ENCODE results near the gene GARIN1A. TPM values are rescaled to one million over a fixed set of nuclear protein-coding genes. Genes with fewer than 3 reads are reported as not detected.
"Not testable (repeated sequence)": the region's sequence is repeated elsewhere in the genome, so short reads cannot be mapped to it uniquely, and the experiment has no call there.

Gene GARIN1A
- total RNA-seq, 1 experiment from 2014 or later: 0.91 TPM

GRCh38 chr7:128688492-128688891 lies 16.4 kb downstream of the GARIN1A start:
- Histone ChIP-seq H3K36me3 (ENCODE audit: low read depth, low read length) (no peaks in the 10 kb centered on the region), H4K20me1 (ENCODE audit: low read length) (no peaks in the 10 kb centered on the region), H3F3A (ENCODE audit: low read length, unreplicated experiment) (no peaks in the 10 kb centered on the region), H3K4me1 (ENCODE audit: insufficient read depth, low read length) (no peaks in the 10 kb centered on the region), H3K9ac (ENCODE audit: low read length) (no peak overlapping the region), H3K4me2 (ENCODE audit: low read length) (no peak overlapping the region), H3K27me3 (ENCODE audit: low read length) (no peaks in the 10 kb centered on the region), H3K27ac (ENCODE audit: low read length) (no peak overlapping the region), H2AFZ (ENCODE audit: low read length) (no peak overlapping the region), H3K4me3 (ENCODE audit: low read length) (no peak overlapping the region), H3K9me3 (ENCODE audit: low read length) (no peaks in the 10 kb centered on the region), H3K9me2 (replicated peaks; ENCODE audit: low read length) (no peaks in the 10 kb centered on the region), H3K79me2 (ENCODE audit: low read length) (no peaks in the 10 kb centered on the region)
- no peak for TF ChIP-seq EZH2phosphoT487 (IDR thresholded peaks at IDR 0.05; ENCODE audit: borderline replicate concordance, low read length)
- no peak for TF ChIP-seq EZH2 (IDR thresholded peaks at IDR 0.05; ENCODE audit: low read length, unreplicated experiment)
- no peak for TF ChIP-seq CTCF (conservative IDR thresholded peaks at IDR 0.05; ENCODE audit: low read depth, low read length)
- DNase-seq (no peak), ATAC-seq (no peak)
- ChIA-PET CTCF (no interaction called here), POLR2A (ENCODE audit: unreplicated experiment) (no interaction called here)
- intact Hi-C loops (cut with micrococcal nuclease): no loop called here
- BruUV-seq (replicated peaks): no TSS peak

- H3K9me2 ChIP-seq (replicated peaks; ENCODE audit: low read length); H3K27me3 ChIP-seq (ENCODE audit: low read length); POLR2A ChIA-PET (ENCODE audit: unreplicated experiment); H2AFZ ChIP-seq (ENCODE audit: low read length); H3K27ac ChIP-seq (ENCODE audit: low read length); H3K9ac ChIP-seq (ENCODE audit: low read length); H4K20me1 ChIP-seq (ENCODE audit: low read length); H3F3A ChIP-seq (ENCODE audit: low read length, unreplicated experiment); BruUV-seq (replicated peaks); H3K79me2 ChIP-seq (ENCODE audit: low read length); H3K4me3 ChIP-seq (ENCODE audit: low read length); DNase-seq; H3K36me3 ChIP-seq (ENCODE audit: low read depth, low read length); H3K4me2 ChIP-seq (ENCODE audit: low read length); CTCF ChIA-PET; H3K4me1 ChIP-seq (ENCODE audit: insufficient read depth, low read length); ATAC-seq; H3K9me3 ChIP-seq (ENCODE audit: low read length); intact Hi-C loops (cut with micrococcal nuclease): not testable (repeated sequence)
Measured at GRCh38 chr7:128689161-128689935, 17.3 kb downstream of the GARIN1A start.

- CTCF ChIA-PET: interaction anchor here (0.6 kb wide), 1 partner anchor 36 kb away, joined by 3 read pairs; no protein-coding TSS in a partner anchor
- BruUV-seq (replicated peaks): no TSS peak
- POLR2A ChIA-PET (ENCODE audit: unreplicated experiment): no interaction called here
- H3K79me2 ChIP-seq (ENCODE audit: low read length): no peaks in the 10 kb centered on the region
- no peaks in the 10 kb centered on the region for H3K9me2 ChIP-seq (replicated peaks; ENCODE audit: low read length)
- no peaks in the 10 kb centered on the region for H3K36me3 ChIP-seq (ENCODE audit: low read depth, low read length)
- H2AFZ ChIP-seq (ENCODE audit: low read length): no peak overlapping the region
- no peaks in the 10 kb centered on the region for H3K27me3 ChIP-seq (ENCODE audit: low read length)
- DNase-seq: no peak
- TF ChIP-seq EZH2 (IDR thresholded peaks at IDR 0.05; ENCODE audit: low read length, unreplicated experiment) (no peak), EZH2phosphoT487 (IDR thresholded peaks at IDR 0.05; ENCODE audit: borderline replicate concordance, low read length) (no peak), CTCF (conservative IDR thresholded peaks at IDR 0.05; ENCODE audit: low read depth, low read length) (no peak)
- no peaks in the 10 kb centered on the region for H4K20me1 ChIP-seq (ENCODE audit: low read length)
- no peak overlapping the region for H3K27ac ChIP-seq (ENCODE audit: low read length)
- no peaks in the 10 kb centered on the region for H3K4me1 ChIP-seq (ENCODE audit: insufficient read depth, low read length)
- H3F3A ChIP-seq (ENCODE audit: low read length, unreplicated experiment): no peaks in the 10 kb centered on the region
- H3K4me3 ChIP-seq (ENCODE audit: low read length): no peak overlapping the region
- intact Hi-C loops (cut with micrococcal nuclease): no loop called here
- H3K9ac ChIP-seq (ENCODE audit: low read length): no peak overlapping the region
- H3K4me2 ChIP-seq (ENCODE audit: low read length): no peak overlapping the region
- H3K9me3 ChIP-seq (ENCODE audit: low read length): no peaks in the 10 kb centered on the region
- no peak for ATAC-seq
Measured at GRCh38 chr7:128691227-128691626, 19.1 kb downstream of the GARIN1A start.

Data from PC-3 (cell line).